Mesothelial cell of epicardium (in vitro differentiated cells): ENCODE data around the gene KCNN3. TPM values are rescaled to one million over a fixed set of nuclear protein-coding genes. Genes with fewer than 3 reads are reported as not detected.

Experiments used
- DNase-seq, 2 experiments: peaks; one replicate each; pipeline ENCODE4 v3.0.0; 2021; ENCODE audit warnings: low spot score in 2 of 2; ENCODE audit not compliant: unreplicated experiment in 2 of 2
- H3K27ac Mint-ChIP-seq: 2 replicates; pipeline ENCODE4 v1.8.0; 2021; ENCODE audit warnings: mixed read lengths
- H3K27me3 Mint-ChIP-seq: 2 replicates; pipeline ENCODE4 v1.8.0; 2021; ENCODE audit warnings: low read depth, mixed read lengths
- H3K36me3 Mint-ChIP-seq: 2 replicates; pipeline ENCODE4 v1.8.0; 2021; ENCODE audit warnings: mixed read lengths
- H3K4me1 Mint-ChIP-seq: 2 replicates; pipeline ENCODE4 v1.8.0; 2021; ENCODE audit warnings: mixed read lengths
- H3K4me3 Mint-ChIP-seq: 2 replicates; pipeline ENCODE4 v1.8.0; 2021; ENCODE audit warnings: mild to moderate bottlenecking, moderate library complexity, mixed read lengths
- H3K9me3 Mint-ChIP-seq: 2 replicates; pipeline ENCODE4 v1.8.0; 2021; ENCODE audit warnings: mixed read lengths
- CTCF ChIP-seq: fragments of 200-600 bp; sonication (generic); IDR thresholded peaks from one replicate; pipeline ENCODE4 v1.5.0; 2021; ENCODE audit warnings: antibody characterized with exemption; ENCODE audit not compliant: unreplicated experiment
- total RNA-seq: library from RNA; stranded (reverse); gene quantifications from 3 replicates; pipeline ENCODE4 v1.2.1, GENCODE V29; 2021

Gene KCNN3
- total RNA-seq, 1 donor from 2014 or later = 1.2 TPM

GRCh38 chr1:154810571-154810970 is 59.5 kb downstream of the KCNN3 start:
- Mint-ChIP-seq H3K27ac (no peak overlapping the region), H3K36me3 (no peaks in the 10 kb centered on the region), H3K9me3 (no peaks in the 10 kb centered on the region), H3K27me3 (peaks cover 50% of the 10 kb centered on the region), H3K4me3 (no peak overlapping the region), H3K4me1 (peaks cover 24% of the 10 kb centered on the region)
- DNase-seq = no peak
- no peak for TF ChIP-seq CTCF

DNA sequence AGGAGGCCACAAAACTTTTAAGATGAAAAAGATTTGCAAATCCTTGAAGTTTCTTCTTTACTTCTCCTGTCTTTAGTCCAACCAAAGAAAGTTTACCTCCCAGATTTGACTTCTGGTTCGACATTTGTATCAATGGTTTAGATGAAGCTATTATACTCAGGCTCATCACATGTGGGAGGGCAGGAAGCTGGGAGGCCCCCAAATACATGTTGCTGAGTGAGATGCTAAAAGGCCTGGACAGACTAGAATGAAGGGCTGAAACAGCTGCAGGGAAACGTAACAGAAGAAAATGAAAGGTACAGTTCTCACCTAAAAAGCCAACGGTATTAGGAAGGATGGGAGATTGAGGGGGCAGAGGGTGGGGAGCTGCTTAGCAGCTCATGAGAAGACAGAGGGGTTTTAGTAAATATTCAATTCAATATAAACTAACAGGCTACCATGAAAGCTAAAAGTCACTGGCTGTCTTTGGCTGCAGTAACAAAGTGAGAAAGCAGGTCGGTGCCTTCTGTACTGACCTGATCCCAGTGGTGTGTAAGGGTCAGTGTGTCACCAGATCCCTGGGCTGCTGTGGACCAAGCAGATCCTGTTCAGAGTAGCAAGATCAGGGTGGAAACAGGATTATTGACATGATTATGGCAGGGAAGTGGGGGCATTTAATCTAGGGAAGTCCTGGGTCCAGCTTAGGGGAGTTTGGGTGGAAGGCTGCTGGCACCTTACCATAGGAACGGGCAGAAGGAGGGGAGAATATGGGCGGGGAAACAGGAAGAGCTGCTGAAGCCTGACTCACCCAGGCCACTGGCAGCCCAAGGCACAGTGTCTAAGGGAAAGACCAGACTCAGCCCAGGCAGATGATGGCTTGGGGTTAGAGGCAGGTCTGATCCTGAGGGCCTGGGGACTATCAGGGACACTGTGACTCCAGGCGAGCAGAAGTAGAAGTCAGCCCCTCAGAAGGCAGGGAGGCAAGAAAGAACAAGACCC is 60.4 kb downstream of the KCNN3 start:
- Mint-ChIP-seq H3K27ac (no peak overlapping the region), H3K4me3 (no peak overlapping the region), H3K4me1 (peaks cover 24% of the 10 kb centered on the region), H3K36me3 (no peaks in the 10 kb centered on the region), H3K27me3 (peaks cover 56% of the 10 kb centered on the region), H3K9me3 (no peaks in the 10 kb centered on the region)
- TF ChIP-seq CTCF = no peak
- DNase-seq = no peak

GRCh38 chr1:154808909-154809262 is 61.2 kb downstream of the KCNN3 start:
- Mint-ChIP-seq H3K27me3 (peaks cover 65% of the 10 kb centered on the region), H3K36me3 (no peaks in the 10 kb centered on the region), H3K27ac (no peak overlapping the region), H3K4me1 (peaks cover 23% of the 10 kb centered on the region), H3K9me3 (no peaks in the 10 kb centered on the region), H3K4me3 (no peak overlapping the region)
- no peak for DNase-seq
- TF ChIP-seq CTCF = no peak

DNA sequence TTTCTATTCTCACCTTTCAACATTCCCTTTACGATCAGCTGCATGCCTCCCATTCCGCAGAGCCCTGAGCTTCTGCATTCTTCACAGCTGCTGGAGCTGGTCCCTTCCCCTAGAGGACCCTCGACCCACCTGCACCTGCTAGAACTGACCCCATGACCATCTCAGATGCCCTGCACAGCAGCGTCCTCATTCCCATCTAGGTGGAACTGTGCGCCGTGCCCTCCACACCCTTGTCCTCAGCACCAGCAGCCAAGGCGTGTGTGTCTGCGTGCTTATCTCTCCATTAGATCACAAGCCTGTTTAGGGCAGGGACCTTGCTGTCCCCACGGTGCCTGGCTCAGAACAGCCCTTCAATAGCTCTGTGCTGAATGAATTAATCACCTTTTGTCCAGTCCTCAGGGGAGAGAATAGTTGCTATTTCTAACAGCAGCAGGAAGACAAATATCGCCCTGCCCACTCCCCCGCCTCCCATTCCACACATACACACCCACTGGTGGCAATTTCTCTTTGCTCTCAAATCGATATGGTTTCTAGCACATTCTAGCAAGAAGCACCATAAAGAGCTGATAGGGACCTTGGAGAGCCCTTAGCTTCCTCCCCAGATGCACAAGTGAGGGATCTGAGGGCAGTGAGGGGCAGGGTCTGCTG is 61.7 kb downstream of the KCNN3 start:
- H3K4me1 Mint-ChIP-seq = peaks cover 18% of the 10 kb centered on the region
- no peak overlapping the region for H3K4me3 Mint-ChIP-seq
- H3K9me3 Mint-ChIP-seq = no peaks in the 10 kb centered on the region
- no peak overlapping the region for H3K27ac Mint-ChIP-seq
- H3K27me3 Mint-ChIP-seq = peaks cover 67% of the 10 kb centered on the region
- DNase-seq = no peak
- no peak for TF ChIP-seq CTCF
- H3K36me3 Mint-ChIP-seq = no peaks in the 10 kb centered on the region

DNA sequence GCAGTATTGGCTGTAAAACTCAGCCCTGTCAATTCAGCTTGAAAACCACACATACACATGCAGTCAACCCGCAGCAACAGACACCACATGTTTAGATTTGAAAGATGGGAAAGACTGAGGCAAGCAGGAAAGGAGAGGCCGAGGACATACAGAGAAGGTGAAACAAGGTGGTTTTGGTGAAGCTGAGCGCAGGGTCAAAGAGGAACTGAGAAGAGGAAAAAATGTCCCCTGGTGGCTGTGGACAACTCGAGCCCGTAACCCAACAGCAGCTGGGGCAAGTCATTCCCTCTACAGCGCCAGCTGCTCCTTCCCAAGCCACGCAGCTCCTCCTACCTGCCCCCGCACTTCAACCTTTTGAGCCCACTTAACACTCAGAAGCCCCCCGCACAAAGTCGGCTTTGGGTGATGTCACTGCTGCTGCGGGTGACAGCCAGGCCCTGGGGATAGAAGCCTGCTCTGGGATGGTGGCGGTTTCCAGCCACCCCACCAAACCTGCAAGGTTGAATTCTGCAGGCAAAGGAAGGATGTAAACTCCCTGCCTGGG is 63.0 kb downstream of the KCNN3 start:
- Mint-ChIP-seq H3K9me3 (no peaks in the 10 kb centered on the region), H3K36me3 (no peaks in the 10 kb centered on the region), H3K4me1 (peaks cover 9% of the 10 kb centered on the region), H3K27me3 (peaks cover 68% of the 10 kb centered on the region), H3K27ac (no peak overlapping the region), H3K4me3 (no peak overlapping the region)
- DNase-seq = no peak
- no peak for TF ChIP-seq CTCF
